Lower lobe of right lung (tissue), 2 donors: ENCODE results near the gene GYPC. TPM values are rescaled to one million over a fixed set of nuclear protein-coding genes. Genes with fewer than 3 reads are reported as not detected.

ENCODE experiments used
- ATAC-seq, 2 donors: fragments of 200-7000 bp; cut with Tn5 transposase; one replicate each; pipeline ENCODE4 v1.9.1; 2020 to 2022; ENCODE audit warnings: mild to moderate bottlenecking in 2 of 2, moderate library complexity in 2 of 2
- DNase-seq: peaks from one replicate; pipeline ENCODE4 v3.0.0-alpha.2; 2020
- H3K27ac ChIP-seq: fragments of 200-600 bp; one replicate; pipeline ENCODE4 v1.8.0; 2022
- H3K27me3 ChIP-seq: fragments of 200-600 bp; one replicate; pipeline ENCODE4 v1.8.0; 2022; ENCODE audit warnings: low read depth
- H3K36me3 ChIP-seq: fragments of 200-600 bp; one replicate; pipeline ENCODE4 v1.8.0; 2022; ENCODE audit warnings: mild to moderate bottlenecking
- H3K4me1 ChIP-seq: fragments of 200-600 bp; one replicate; pipeline ENCODE4 v1.8.0; 2022
- H3K4me3 ChIP-seq: fragments of 200-600 bp; one replicate; pipeline ENCODE4 v1.8.0; 2022; ENCODE audit warnings: mild to moderate bottlenecking
- H3K9me3 ChIP-seq: fragments of 200-600 bp; one replicate; pipeline ENCODE4 v1.8.0; 2022
- intact Hi-C: fragments of 100-400 bp; cut with DNase I; formaldehyde crosslinking; loops from one replicate; pipeline ENCODE4 v1.11.0; 2022
- total RNA-seq: library from RNA; stranded (reverse); fragmentation: NEBNext Ultra II Directional; extraction: Animal tissue kit (Norgen Biotek cat#: 25700); gene quantifications from one replicate; pipeline ENCODE4 v1.2.1, GENCODE V29; 2021
- TF ChIP-seq, protein P1 (sequence below): fragments of 200-600 bp; IDR thresholded peaks from one replicate; pipeline ENCODE4 v1.8.0; 2022; ENCODE audit warnings: antibody characterized with exemption, mild to moderate bottlenecking
- donor health status: DM: no; HTN: yes; CAD: no; lungs with severe emphysema.

GYPC gene
- total RNA-seq, 1 donor from 2014 or later = 92.6 TPM

DNA sequence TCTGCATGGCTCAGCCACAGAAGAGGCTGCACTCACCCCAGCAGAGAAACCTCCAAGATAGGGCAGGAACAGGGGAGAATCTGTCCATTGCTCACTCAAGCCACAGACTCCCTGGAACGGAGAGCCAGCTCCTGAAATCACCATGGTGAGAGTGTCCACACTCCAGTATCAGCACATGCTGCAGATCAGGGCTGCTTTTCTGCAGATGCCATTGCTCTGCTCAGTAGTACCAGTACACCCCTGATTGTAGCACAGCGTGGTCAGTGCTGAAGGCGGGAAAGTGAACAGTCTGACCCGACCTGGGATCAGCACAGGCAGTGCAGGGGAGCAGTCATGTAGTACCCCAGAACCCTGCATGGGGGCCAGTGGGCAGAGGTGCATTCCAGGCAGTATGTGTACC, 73.9 kb downstream of the GYPC start:
- H3K4me3 ChIP-seq = no peak overlapping the region
- intact Hi-C loops = no loop called here
- TF ChIP-seq, protein P1, sequence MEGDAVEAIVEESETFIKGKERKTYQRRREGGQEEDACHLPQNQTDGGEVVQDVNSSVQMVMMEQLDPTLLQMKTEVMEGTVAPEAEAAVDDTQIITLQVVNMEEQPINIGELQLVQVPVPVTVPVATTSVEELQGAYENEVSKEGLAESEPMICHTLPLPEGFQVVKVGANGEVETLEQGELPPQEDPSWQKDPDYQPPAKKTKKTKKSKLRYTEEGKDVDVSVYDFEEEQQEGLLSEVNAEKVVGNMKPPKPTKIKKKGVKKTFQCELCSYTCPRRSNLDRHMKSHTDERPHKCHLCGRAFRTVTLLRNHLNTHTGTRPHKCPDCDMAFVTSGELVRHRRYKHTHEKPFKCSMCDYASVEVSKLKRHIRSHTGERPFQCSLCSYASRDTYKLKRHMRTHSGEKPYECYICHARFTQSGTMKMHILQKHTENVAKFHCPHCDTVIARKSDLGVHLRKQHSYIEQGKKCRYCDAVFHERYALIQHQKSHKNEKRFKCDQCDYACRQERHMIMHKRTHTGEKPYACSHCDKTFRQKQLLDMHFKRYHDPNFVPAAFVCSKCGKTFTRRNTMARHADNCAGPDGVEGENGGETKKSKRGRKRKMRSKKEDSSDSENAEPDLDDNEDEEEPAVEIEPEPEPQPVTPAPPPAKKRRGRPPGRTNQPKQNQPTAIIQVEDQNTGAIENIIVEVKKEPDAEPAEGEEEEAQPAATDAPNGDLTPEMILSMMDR = no peak
- no peaks in the 10 kb centered on the region for H3K4me1 ChIP-seq
- DNase-seq = no peak
- no peak overlapping the region for H3K27ac ChIP-seq
- H3K9me3 ChIP-seq = peaks cover 9% of the 10 kb centered on the region
- no peaks in the 10 kb centered on the region for H3K27me3 ChIP-seq
- H3K36me3 ChIP-seq = no peaks in the 10 kb centered on the region
- peak in 1 of 2 donors; percentile 37 for ATAC-seq

DNA sequence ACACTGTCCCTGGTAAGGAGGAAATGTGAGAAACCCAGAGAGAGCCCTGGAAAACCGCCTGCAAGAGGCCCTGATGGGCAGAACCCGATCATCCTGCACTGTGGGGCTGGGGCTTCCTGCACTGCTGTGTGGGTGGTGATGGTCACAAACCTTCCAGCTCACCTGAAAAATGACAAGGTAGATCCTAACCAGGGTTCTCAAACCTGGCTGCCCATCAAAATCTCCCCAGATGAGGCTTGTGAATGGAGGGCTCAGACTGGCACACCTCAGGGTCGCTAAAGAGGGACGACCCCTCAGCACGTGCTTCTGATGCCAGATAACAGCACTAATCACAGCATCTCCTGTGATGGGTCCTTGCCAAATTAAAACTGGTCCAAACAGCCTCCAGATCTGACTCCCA, 74.7 kb downstream of the GYPC start:
- ATAC-seq = no peak
- no peak for DNase-seq

DNA sequence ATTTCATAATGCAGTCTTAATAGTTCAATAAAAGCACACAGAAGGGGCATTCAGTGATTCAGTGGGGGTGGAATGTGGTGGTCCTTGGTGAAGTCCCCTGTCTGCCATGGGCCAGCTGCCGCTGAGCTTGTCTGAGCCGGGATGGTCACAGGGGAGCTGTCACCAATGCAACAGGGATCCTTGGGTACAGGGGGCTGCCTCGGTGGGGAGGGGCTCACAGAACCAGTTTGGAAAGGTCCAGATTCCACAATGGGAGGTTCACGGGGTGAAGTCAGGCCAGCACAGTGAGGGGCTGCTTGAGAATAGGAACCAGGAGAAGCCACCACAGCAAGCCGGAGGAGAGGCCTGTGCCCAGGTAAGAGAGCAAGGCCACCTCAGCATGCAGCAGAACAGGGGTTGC, 75.4 kb downstream of the GYPC start:
- TF ChIP-seq, protein P1 = no peak
- Histone ChIP-seq H3K9me3 (no peaks in the 10 kb centered on the region), H3K27ac (no peak overlapping the region), H3K36me3 (no peaks in the 10 kb centered on the region), H3K4me1 (no peaks in the 10 kb centered on the region), H3K4me3 (no peak overlapping the region), H3K27me3 (no peaks in the 10 kb centered on the region)
- ATAC-seq (no peak), DNase-seq (no peak)
- intact Hi-C loops = no loop called here

More for the DNA sequence above, 74.7 kb downstream of the GYPC start:
- H3K9me3 ChIP-seq = peaks cover 3% of the 10 kb centered on the region
- H3K4me1 ChIP-seq = no peaks in the 10 kb centered on the region
- H3K36me3 ChIP-seq = no peaks in the 10 kb centered on the region
- H3K4me3 ChIP-seq = no peak overlapping the region
- intact Hi-C loops = no loop called here
- TF ChIP-seq, protein P1 = no peak
- no peaks in the 10 kb centered on the region for H3K27me3 ChIP-seq
- no peak overlapping the region for H3K27ac ChIP-seq

DNA sequence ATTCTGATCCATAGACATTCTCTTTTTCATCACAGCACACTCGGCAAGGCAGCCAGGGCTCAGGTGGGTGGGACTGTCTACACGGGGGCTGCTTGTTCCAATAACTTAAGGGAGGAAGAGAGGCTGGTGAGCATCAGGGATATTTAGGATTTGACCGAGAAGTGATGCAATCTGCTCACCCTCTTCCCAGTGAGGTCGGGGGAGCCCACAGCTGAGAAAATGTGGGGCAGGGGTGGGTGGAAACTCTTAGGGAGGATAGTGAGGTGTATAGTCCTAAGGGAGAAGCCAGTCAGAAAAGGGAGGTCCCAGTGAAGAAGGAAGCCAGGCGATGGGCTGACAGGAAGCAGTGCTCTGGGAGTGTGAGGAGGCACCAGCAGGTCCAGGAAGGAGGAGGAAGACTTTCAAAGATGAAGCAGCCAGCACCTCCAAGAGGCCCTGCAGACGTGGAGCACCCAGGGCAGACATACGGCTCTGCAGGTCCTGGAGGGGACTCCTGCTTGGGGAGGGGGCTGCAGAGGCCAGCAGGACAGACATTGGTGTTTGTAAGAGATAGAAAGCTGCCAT, 76.8 kb downstream of the GYPC start:
- intact Hi-C loops = no loop called here

DNA sequence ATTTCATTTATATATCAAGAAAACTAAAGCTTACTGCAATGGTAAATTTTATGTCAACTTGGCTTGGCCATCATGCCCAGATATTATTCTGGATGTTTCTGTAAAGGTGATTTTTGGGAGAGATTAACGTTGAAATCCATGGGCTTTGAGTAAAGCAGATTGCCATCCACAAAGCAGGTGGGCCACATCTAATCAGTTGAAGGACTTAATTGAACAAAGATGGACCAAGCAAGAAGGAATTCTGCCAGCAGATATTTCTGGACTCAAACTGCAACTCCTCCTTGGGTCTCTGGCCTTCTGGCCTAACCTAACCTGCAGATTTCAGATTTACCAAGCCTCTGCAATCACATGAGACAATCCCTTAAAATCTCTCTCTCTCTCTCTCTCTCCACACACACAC, 77.8 kb downstream of the GYPC start:
- no peak for DNase-seq
- H3K27ac ChIP-seq = no peak overlapping the region
- H3K27me3 ChIP-seq = no peaks in the 10 kb centered on the region
- TF ChIP-seq, protein P1 = no peak
- H3K36me3 ChIP-seq = no peaks in the 10 kb centered on the region
- intact Hi-C loops = no loop called here
- ATAC-seq = no peak
- H3K4me3 ChIP-seq = no peak overlapping the region
- H3K4me1 ChIP-seq = no peaks in the 10 kb centered on the region
- no peaks in the 10 kb centered on the region for H3K9me3 ChIP-seq

More for the DNA sequence above, 76.8 kb downstream of the GYPC start:
- no peaks in the 10 kb centered on the region for H3K36me3 ChIP-seq
- no peak overlapping the region for H3K27ac ChIP-seq
- TF ChIP-seq, protein P1 = no peak
- ATAC-seq (no peak), DNase-seq (no peak)
- H3K4me1 ChIP-seq = no peaks in the 10 kb centered on the region
- H3K9me3 ChIP-seq = no peaks in the 10 kb centered on the region
- H3K4me3 ChIP-seq = no peak overlapping the region
- no peaks in the 10 kb centered on the region for H3K27me3 ChIP-seq
